Measurements from ENCODE around the gene KRT74. TPM values are rescaled to one million over a fixed set of nuclear protein-coding genes. Genes with fewer than 3 reads are reported as not detected.

Gene KRT74
- total and polyA plus RNA-seq, 2 experiments from 2014 or later, result not detected

DNA sequence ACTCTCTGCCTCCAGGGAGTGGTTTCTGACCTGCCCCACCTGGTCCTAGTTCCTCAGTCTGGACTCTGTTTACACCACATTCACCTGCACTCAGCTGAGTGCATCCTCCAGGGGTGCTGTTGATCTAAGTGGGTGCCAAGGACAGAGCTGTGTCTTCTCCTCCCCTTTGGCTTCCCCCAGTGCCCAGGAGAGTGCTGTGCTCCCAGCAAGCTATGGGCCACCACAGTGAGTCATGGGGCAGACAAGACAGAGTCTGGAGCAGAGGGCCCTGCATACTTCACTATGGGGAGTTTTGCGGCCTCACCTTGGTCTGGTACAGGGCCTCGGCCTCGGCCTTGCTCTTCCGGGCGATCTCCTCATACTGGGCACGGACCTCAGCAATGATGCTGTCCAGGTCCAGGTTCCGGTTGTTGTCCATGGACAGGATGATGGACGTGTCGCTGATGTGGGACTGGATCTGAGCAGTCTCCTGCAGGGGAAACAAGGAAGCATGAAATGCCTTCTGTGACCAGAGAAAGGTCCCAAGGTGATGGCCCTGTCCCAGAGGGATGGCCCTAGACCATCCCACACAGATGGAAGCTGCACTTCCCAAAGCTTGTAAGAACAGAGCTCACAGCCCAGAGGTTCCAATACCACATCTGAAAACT is 39.9 kb upstream of the KRT74 start:
- H3K9me3 ChIP-seq (ENCODE audit: low read depth), result no peaks in the 10 kb centered on the region
- no peaks in the 10 kb centered on the region for H3K79me2 ChIP-seq (ENCODE audit: insufficient read depth)
- H3F3A ChIP-seq (ENCODE audit: insufficient read depth), result no peaks in the 10 kb centered on the region
- H3K4me1 ChIP-seq (ENCODE audit: insufficient read depth), result peaks cover 8% of the 10 kb centered on the region; the same call in 1 of the 2 replicates
- 83 to 88% methylated on average over 9 of the region's 9 CpGs for WGBS, 2 experiments (ENCODE audit: low coverage in 1 of 2, low lambda C conversion rate in 2 of 2, missing lambda C conversion rate in 2 of 2)
- no peaks in the 10 kb centered on the region for H4K20me1 ChIP-seq (ENCODE audit: insufficient read depth)
- H3K9me2 ChIP-seq (ENCODE audit: insufficient read depth), result no peaks in the 10 kb centered on the region
- no peak overlapping the region for H3K4me3 ChIP-seq
- no peak overlapping the region for H3K27ac ChIP-seq
- no peak overlapping the region for H2AFZ ChIP-seq
- in situ Hi-C loops (cut with MboI), result no loop called here
- H3K27me3 ChIP-seq (replicated peaks; ENCODE audit: insufficient read depth), result peaks cover 26% of the 10 kb centered on the region
- DNase-seq, result no peak
- no peak overlapping the region for H3K9ac ChIP-seq
- H3K36me3 ChIP-seq (ENCODE audit: low read depth), result no peaks in the 10 kb centered on the region
- no peak overlapping the region for H3K4me2 ChIP-seq (ENCODE audit: unreplicated experiment)
- TF ChIP-seq EZH2 (IDR thresholded peaks at IDR 0.05; ENCODE audit: insufficient read depth, poor library complexity, severe bottlenecking) (no peak), EZH2phosphoT487 (IDR thresholded peaks at IDR 0.05; ENCODE audit: insufficient read depth, low read depth) (no peak)

DNA sequence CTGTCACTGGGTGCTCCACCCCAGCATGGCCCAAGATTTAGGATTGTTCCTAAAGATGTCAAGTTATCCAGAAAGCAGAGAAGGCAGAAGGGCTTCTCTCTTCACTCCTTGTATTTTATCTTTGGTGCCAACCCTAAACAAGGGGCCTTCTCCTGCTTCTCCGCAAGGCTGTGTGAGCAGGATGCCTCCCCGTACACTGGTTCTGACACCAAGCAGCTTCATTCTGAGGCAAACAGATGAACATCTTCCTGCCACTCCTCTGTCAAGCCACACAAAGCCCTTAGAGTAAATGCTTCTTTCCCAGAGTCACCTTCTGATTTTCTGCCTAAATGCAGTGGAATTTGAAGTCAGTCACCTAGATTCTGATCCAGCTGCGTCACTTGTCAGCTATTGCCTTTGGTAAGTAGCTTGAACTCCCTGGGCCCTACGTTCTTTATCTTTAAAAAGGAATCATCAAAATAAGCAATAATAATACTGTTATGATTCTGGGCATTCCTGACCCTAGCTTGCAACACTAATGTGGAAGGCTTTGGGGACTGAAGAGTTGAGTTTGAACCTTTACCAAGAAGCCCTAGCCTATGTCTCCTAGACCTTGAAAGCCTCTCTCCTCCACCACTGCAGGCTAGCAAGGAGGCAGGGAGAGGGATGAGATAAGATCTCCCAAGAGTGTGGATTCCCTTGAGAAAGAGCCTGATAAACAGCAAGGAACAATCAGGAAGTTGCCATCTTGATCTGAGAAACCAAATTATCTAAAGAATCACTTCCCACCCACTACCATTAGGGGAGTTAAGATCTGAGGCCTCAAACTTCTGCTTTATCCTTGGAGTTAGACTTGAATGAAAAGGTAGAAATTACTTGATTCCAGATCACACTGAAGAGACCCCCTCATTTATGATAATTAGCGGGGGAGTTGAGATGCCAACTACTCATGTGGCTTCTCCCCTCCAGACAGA is 39.1 kb upstream of the KRT74 start:
- H3K79me2 ChIP-seq (ENCODE audit: insufficient read depth), result no peaks in the 10 kb centered on the region
- no peak overlapping the region for H3K4me2 ChIP-seq (ENCODE audit: unreplicated experiment)
- WGBS, 2 experiments (ENCODE audit: low coverage in 1 of 2, low lambda C conversion rate in 2 of 2, missing lambda C conversion rate in 2 of 2), result 73 to 75% methylated on average over 5 of the region's 5 CpGs
- no peak overlapping the region for H3K9ac ChIP-seq
- H3F3A ChIP-seq (ENCODE audit: insufficient read depth), result no peaks in the 10 kb centered on the region
- no peaks in the 10 kb centered on the region for H4K20me1 ChIP-seq (ENCODE audit: insufficient read depth)
- peaks cover 33% of the 10 kb centered on the region for H3K27me3 ChIP-seq (replicated peaks; ENCODE audit: insufficient read depth)
- no peaks in the 10 kb centered on the region for H3K9me2 ChIP-seq (ENCODE audit: insufficient read depth)
- H3K36me3 ChIP-seq (ENCODE audit: low read depth), result no peaks in the 10 kb centered on the region
- DNase-seq, result no peak
- TF ChIP-seq EZH2phosphoT487 (IDR thresholded peaks at IDR 0.05; ENCODE audit: insufficient read depth, low read depth) (no peak), EZH2 (IDR thresholded peaks at IDR 0.05; ENCODE audit: insufficient read depth, poor library complexity, severe bottlenecking) (no peak)
- in situ Hi-C loops (cut with MboI), result no loop called here
- no peaks in the 10 kb centered on the region for H3K9me3 ChIP-seq (ENCODE audit: low read depth)
- no peak overlapping the region for H3K27ac ChIP-seq
- H3K4me3 ChIP-seq, result no peak overlapping the region
- peaks cover 8% of the 10 kb centered on the region; the same call in 1 of the 2 replicates for H3K4me1 ChIP-seq (ENCODE audit: insufficient read depth)
- H2AFZ ChIP-seq, result no peak overlapping the region

DNA sequence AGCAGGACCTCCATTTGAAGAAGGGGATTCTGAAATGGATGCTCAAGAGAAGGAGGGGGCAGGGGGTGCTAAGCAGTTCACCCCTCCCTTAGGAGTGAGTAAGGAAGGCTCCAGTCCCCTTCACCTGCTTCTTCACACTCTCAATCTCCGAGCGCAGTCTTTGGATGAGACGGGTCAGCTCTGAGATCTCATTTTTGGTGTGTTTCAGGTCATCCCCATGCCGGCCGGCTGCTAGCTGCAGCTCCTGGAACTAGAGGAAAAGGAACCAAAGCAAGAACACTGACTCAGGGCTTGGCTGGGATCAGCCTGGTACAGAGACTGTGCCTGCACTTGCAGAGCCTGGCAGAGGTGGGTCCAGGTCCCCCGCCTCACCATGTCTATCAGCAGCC is 37.4 kb upstream of the KRT74 start:
- WGBS, 2 experiments (ENCODE audit: low coverage in 1 of 2, low lambda C conversion rate in 2 of 2, missing lambda C conversion rate in 2 of 2), result 76 to 85% methylated on average over 6 of the region's 6 CpGs
- in situ Hi-C loops (cut with MboI), result no loop called here
- H3K4me3 ChIP-seq, result no peak overlapping the region
- no peaks in the 10 kb centered on the region for H3F3A ChIP-seq (ENCODE audit: insufficient read depth)
- H2AFZ ChIP-seq, result no peak overlapping the region
- no peaks in the 10 kb centered on the region for H3K36me3 ChIP-seq (ENCODE audit: low read depth)
- no peaks in the 10 kb centered on the region for H3K9me2 ChIP-seq (ENCODE audit: insufficient read depth)
- H3K27ac ChIP-seq, result no peak overlapping the region
- TF ChIP-seq EZH2phosphoT487 (IDR thresholded peaks at IDR 0.05; ENCODE audit: insufficient read depth, low read depth), result no peak
- TF ChIP-seq EZH2 (IDR thresholded peaks at IDR 0.05; ENCODE audit: insufficient read depth, poor library complexity, severe bottlenecking), result no peak
- no peak overlapping the region for H3K4me2 ChIP-seq (ENCODE audit: unreplicated experiment)
- no peaks in the 10 kb centered on the region for H3K79me2 ChIP-seq (ENCODE audit: insufficient read depth)
- DNase-seq, result no peak
- no peaks in the 10 kb centered on the region for H4K20me1 ChIP-seq (ENCODE audit: insufficient read depth)
- H3K9ac ChIP-seq, result no peak overlapping the region
- H3K27me3 ChIP-seq (replicated peaks; ENCODE audit: insufficient read depth), result peaks cover 38% of the 10 kb centered on the region; the same call in 1 of the 2 replicates
- H3K4me1 ChIP-seq (ENCODE audit: insufficient read depth), result peaks cover 8% of the 10 kb centered on the region; the same call in 1 of the 2 replicates
- H3K9me3 ChIP-seq (ENCODE audit: low read depth), result no peaks in the 10 kb centered on the region

DNA sequence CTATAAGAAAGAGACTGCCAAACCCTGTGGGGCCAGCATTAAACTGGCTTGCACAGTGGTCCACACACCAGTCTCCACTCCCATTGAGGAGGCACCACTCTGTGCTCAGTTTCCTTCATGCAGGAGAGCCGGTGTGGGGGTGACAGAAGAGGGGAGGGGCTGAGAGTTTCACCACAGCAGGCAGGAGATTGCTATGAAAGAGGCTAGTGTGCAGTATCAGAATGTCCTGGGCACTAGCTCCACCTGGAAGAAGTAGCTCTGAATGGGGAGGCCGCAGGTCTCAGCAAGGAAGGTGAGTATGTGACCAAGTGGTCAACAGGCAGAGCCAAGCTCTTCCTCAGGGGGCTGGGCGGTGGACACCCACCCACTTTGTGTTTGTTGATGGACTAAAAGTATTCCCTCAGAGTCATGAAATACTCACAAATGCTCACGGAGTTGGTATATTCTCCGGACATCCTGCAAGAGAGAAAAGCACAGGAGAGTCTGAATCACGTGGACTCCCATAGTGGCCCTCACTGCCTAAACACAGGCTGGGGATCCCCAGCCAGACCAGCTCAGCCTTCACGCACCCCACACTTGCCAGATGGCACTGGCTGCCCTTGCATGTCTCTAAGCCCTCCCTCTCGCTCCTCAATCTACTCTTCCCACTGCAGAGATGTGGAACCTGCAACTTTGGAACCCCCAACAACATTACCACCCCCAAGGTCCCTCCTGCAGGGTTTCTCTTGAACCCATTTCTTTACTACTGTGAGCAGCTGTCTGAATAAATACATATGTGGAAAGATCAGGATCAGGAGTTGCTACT is 35.4 kb upstream of the KRT74 start:
- Histone ChIP-seq H3K9me3 (ENCODE audit: low read depth) (no peaks in the 10 kb centered on the region), H3K79me2 (ENCODE audit: insufficient read depth) (no peaks in the 10 kb centered on the region), H3K4me2 (ENCODE audit: unreplicated experiment) (no peak overlapping the region), H3K4me3 (no peak overlapping the region), H3F3A (ENCODE audit: insufficient read depth) (no peaks in the 10 kb centered on the region), H3K9ac (no peak overlapping the region), H3K4me1 (ENCODE audit: insufficient read depth) (no peaks in the 10 kb centered on the region), H3K27me3 (replicated peaks; ENCODE audit: insufficient read depth) (peaks cover 38% of the 10 kb centered on the region; the same call in 1 of the 2 replicates), H2AFZ (no peak overlapping the region), H4K20me1 (ENCODE audit: insufficient read depth) (no peaks in the 10 kb centered on the region), H3K27ac (no peak overlapping the region), H3K36me3 (ENCODE audit: low read depth) (no peaks in the 10 kb centered on the region), H3K9me2 (ENCODE audit: insufficient read depth) (no peaks in the 10 kb centered on the region)
- WGBS, 2 experiments (ENCODE audit: low coverage in 1 of 2, low lambda C conversion rate in 2 of 2, missing lambda C conversion rate in 2 of 2), result 67 to 68% methylated on average over 8 of the region's 8 CpGs
- DNase-seq, result no peak
- TF ChIP-seq EZH2 (IDR thresholded peaks at IDR 0.05; ENCODE audit: insufficient read depth, poor library complexity, severe bottlenecking), result no peak
- no peak for TF ChIP-seq EZH2phosphoT487 (IDR thresholded peaks at IDR 0.05; ENCODE audit: insufficient read depth, low read depth)
- in situ Hi-C loops (cut with MboI), result no loop called here
